GM21723 (cell line): ENCODE measurements around the gene HGF.
"Not testable (repeated sequence)": the region's sequence is repeated elsewhere in the genome, so short reads cannot be mapped to it uniquely, and the experiment has no call there.

Experiments used
- ATAC-seq: cut with Tn5 transposase; IDR thresholded peaks from one replicate; pipeline ENCODE4 v1.9.1; 2021; ENCODE audit warnings: mild to moderate bottlenecking, moderate library complexity; ENCODE audit not compliant: unreplicated experiment

Gene HGF

DNA sequence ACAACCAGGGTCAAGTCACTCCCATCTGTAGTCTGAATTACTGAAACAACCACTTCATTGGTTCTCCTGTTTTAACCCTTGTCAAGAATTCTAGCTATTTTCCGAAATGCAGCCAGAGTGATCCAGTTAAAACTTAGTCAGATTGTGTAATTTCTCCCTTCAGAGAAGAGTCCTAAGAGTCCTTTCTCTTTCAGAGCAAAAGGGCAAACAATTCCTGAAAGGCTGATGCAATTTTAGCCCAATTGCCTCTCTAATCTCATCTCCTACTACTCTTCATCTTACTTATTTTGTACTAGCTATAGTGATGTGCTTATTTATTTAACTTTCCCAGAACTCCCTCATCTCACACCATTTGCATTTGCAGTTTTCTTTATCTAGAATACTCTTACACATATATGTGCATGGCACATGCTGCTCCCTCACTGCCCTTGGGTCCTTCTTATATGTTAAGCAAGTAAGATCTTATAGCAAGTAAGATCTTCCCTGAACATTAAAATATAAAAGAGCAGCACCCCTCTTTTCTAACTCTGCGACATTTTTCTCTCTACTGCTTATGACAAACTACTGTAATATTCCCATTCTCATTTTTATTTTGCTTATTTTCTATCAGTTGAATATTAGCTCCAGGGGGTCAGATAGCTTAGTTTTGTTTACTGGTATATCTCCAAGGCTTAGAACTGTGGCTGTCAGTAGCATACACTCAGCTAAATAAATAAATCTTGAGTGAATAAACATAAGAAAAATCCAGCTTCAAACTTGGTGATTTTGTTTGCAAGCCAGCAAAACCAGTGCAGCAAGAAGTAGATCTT, 44.6 kb downstream of the HGF start:
- ATAC-seq, result no peak

DNA sequence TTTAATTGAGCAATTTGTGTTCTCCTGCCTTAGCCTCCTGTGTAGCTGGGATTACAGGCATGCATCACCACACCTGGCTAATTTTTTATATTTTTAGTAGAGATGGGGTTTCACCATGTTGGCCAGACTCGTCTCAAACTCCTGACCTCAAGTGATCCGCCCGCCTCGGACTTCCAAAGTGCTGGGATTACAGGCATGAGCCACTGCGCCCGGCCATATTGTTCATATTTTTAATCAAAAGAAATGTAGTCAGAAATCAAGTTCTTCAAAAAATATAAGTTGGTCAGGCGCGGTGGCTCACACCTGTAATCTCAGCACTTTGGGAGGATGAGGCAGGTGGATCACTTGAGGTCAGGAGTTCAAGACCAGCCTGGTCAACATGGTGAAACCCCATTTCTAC, 47.6 kb downstream of the HGF start:
- not testable (repeated sequence) for ATAC-seq

DNA sequence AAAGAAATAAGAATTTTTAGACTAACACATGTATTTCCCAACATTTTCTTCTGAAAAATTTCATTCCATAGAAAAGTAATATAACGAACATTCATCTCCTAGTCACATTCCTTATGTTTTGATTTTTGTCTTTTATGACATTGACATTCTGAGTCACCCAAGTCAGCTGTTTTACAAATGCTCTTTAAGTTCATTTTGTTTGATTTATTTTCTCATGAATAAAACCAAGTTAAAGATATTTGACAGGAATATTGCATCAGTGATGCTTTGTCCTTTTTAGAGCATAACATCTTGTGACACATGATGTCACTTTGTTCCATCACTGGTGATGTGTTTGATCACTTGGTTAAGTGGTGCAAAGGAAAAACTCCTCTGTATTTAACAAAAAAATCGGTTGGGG, 48.4 kb downstream of the HGF start:
- no peak for ATAC-seq

DNA sequence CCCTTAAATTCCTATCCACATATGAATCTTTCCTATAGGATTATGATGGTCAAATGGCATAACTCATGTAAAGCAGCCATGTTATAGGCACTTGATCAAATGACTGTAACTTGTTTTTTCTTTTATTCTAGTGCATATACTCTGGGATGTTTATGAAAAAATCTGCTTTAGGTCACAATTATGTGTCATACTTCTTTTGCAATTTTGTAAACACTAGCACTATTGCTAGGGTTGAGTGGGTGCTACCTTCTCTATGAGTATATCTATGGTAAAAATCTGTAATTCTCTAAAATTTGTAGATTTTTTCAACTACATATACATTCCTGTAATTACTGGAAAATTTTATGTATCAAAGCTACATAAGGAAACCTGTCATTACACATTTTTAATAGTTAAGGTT, 50.0 kb downstream of the HGF start:
- ATAC-seq, result no peak

DNA sequence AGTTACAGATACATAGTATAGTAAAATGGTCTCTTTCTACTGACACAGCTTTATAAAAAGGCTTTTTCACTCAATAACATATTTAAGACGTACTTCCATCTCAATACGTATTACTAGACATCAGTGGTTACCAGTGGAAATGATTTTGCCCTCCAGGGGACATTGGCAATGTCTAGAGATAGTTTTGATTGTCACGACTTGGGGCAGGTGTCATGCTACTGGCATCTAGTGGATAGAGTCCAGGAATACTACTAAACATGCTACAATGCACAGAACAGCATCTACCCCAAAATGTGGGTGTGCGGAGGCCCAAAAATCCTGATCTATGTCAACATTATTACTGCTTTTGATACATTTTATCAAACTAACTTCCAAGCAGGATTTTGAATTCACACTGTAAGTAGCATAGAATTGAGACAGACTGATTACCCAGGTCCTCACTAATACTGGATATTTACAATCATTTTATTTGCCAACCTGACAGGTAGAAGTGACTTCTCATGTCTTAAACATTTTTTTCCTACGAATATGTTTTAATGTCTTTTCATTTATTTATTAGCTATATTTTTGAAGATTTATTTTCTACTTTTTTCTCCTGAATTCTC, 53.8 kb downstream of the HGF start:
- ATAC-seq, result no peak

DNA sequence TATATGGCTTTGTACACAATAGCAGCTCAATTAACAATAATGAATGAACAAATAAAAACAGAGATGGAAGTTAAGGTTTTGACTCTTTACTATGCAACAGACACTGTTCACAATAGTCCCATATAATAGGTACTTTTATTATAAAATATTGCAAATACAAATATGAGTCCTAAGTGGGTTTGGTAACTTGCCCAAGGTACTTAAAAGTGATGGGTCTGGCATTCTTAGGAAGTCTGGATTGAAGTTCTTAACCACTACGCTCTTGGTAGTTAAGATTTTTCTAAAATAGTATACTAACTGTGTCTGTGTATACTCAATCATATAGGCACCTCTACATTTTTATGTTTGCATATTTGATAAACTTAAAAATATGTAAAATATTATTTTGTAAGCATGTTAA, 55.5 kb downstream of the HGF start:
- no peak for ATAC-seq

DNA sequence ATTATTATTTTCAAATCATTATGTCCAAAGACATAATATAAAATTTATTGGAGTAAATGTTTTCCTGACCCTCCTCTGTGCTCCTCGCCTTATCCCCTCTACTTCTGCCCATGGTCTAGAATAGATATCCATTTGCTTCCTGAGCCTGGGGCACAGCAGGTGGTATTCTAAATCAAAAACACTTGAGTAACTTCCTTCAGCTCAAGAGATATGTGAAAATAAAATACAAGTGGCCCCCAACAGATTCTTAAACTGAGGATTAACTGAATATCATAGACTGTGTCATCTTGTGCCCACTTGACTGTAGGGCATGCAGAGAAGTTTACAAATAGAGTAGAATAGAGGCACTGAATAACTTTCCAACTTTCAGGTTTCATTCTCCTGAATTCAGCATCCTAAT, 59.1 kb downstream of the HGF start:
- ATAC-seq, result no peak

DNA sequence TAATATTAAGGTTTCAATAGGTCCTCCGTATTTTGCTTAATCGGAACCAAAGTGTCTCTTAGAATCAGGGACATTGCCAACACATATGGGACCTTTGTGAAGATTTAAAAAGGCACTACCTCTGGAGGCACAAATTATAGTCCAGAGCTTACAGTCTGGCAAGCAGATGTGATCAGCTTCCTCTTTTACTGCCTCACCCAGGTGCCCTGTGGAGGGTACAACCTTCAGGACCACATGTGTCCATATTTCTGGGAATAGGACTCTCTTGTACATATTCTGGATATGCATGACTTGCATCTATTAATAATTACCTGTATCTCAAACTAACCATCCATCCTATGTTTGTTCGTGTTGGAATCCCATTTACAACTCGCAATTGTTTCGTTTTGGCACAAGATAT, 60.0 kb downstream of the HGF start:
- no peak for ATAC-seq

DNA sequence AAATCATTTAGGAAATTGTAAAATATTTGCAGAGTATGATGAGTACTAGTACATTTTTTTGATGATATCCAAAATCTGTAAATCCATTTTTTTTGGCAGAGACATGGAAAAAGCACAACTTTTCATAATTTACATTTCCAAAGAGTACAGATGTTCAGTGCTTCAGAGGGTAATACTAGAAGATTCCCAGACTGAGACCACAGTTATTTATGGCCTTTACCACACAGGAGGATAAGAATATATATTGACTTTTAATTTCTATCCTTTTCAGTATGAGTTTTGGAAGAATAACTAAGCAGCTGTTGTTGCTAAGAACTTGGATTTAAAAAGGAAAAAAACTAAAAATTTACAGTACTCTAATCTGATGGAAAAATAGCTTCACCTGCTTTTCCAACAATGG, 61.9 kb downstream of the HGF start:
- no peak for ATAC-seq

DNA sequence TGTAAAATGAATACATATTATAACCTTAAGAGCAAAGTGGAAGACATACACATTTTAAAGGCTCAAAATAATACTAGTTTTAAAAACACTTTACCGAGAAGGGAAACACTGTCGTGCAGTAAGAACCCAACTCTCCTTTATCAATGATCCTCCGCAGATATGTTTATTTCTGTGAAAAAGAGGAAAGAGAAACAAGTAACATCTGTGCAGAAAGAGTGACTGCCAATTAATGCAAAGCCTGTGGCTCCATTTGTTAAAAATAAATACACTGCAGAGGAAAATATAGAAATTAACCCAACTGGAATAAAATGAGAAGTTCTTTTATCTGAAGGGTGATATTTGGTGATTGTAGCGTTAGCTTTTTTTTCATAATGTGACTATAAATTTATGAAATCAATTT, 62.7 kb downstream of the HGF start:
- no peak for ATAC-seq

DNA sequence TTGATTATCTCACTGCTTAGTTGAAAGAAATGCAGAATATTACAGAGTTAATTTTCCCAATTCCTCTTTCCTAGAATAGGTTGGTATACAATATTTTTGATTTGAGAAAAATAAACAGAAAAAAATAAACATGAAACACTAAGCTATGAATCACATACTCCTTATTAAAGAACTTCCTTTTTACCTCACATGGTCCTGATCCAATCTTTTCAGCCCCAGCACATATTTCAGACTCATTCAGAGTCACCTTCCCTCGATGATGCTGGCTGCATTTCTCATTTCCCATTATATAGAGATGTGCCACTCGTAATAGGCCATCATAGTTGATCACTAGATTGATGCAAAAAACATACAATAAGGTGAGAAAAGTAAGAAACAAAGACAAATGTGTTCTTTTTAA, 64.6 kb downstream of the HGF start:
- no peak for ATAC-seq

DNA sequence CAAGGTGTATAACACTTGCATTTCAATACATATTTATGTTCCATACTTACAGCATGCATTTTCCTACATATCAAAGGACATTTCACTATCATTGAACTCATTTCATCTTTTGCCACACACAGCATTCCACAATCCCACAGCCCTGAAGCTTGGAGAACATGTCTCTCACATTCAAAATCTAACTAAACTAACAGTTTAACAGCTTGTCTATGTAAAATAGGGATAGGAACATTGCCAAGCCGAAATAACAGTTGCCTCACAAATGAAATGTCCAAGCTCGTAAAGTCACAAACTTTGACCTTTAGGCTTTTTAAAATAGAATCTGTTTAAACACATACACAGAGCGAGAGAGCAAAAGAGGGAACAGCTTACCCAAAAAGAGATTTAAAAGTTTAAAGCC, 65.3 kb downstream of the HGF start:
- no peak for ATAC-seq

DNA sequence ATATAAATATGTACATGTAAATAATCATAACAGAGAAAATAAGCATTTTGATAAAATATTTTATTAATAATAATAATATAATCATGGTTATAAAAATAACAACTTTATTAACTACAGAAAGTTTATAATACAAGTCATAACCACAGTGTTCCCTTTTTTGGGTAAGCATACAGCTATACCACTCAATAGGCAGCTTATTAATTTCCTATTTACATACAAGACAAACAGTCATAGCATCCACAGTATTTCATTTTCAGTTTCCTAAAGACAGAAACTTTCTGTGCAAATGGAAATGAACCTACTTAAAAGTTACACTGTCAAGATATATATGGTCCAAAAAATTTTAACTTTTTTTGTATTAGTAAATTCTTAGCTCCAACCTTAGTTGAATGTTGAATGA, 70.9 kb downstream of the HGF start:
- no peak for ATAC-seq

DNA sequence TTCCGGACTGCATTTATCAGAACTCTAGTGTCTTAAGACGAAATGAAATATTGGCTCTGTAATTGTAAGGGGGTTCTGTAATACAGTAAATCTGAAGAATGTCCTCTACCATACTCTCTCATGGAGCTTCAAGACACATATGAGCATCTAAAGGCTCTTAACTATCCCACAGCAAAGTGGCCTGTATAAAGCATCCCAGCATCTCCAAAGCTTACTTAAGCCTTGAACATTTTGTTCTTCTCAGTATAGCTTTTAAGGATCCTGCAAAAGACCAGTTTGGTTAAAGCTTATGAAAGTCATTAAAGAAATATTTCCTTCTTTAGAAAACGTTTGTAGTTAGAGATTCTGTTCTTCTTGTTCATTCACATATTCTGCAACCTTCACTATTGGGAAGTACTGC, 75.1 kb downstream of the HGF start:
- ATAC-seq, result no peak

DNA sequence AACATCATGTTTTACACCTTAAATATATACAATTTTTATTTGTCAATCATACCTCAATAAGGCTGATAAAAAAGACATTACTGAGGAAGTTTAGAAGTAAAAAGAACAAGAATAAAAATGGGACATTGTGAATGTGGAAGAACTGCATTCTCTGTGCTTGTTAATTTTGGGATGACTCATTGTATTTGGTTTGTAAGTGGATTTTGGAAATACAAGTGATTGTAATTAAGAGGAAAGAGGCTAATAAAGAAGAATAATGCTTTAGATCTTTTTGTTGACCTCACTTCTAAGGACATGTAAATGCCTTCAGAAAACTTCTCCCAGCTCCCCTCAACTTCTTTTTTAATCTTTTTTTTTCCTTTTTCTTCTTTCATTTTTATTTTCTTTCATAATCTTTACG, 76.0 kb downstream of the HGF start:
- no peak for ATAC-seq

DNA sequence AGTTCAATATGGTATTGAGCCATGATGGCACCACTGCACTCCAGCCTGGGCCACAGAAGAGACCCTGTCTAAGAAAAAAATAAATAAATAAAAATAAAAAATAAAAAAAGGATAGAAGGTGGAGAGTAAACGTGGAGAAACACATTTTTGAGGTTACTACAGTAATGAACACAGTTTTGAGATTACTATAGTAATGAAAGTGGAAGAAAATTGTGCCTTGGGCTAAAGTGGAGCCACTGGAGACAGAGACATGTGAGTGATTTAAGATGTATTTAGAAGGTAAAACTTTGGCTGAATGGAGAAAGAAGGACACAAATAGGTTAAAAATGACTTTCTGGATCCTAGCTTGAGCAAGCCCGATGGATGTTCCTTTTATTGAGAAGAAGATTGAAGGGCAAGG, 76.8 kb downstream of the HGF start:
- ATAC-seq, result no peak

DNA sequence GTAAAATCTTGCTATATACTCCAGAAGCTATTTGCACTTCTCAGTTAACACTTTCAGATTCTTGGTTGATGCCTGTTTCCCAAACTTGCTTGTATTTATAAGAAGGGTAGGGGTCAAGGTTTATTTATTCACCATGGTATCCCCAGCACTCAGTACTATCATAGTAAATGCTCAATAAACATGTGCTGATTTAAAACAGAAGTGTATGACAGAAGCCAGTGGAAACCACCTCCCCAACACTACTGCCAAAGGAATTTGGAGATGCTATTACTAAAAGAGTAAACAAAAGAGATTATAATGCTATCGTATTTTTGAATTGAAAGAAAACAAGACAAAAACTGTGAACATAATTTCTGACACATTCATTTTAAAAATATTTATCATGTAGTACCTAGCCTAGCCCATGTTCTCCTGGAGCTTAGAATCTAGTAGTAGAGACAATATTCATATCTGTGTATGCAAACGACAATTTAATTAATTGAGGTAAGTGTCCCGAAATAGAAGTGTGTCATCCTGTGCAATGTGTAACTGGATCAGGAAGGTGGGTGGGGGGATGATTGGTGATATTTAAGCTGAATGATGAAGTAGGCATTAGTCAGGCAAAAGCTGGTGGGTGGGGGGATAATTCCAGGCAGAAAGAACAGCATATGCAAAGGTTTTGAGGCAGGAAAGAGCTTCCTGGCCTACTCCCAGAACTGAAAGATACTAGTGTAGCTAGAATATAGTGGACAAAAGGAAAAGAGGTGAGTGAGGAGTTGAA, 77.5 kb downstream of the HGF start:
- ATAC-seq, result no peak

DNA sequence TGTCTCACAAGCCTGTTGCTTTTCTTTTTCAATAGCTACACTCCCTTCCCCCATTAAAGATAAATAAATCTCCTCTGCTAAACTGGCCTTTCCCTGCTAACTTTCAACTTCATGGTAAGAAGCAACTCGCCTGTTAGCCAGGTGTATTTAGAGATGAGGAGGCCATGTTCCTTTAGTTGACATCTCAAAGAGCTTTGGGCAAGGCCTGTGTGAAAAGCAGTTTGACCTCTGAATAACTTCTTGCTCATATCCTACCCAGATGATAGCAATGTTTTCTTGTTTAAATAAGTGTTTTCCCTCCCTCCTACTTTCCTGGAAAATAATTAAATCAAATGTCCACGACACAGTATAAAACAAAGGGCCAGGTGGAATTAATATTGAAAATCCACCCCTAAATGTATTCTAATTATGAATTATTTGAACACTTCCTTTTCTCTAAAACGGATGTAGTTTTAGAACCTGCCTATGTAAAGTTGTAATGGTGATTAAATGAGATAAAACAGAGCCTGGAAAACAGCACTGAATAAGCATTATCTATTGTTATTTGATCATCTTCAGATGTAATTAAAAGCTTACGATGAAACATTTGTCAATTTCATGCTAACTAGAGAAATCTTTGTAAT, 78.5 kb downstream of the HGF start:
- no peak for ATAC-seq

DNA sequence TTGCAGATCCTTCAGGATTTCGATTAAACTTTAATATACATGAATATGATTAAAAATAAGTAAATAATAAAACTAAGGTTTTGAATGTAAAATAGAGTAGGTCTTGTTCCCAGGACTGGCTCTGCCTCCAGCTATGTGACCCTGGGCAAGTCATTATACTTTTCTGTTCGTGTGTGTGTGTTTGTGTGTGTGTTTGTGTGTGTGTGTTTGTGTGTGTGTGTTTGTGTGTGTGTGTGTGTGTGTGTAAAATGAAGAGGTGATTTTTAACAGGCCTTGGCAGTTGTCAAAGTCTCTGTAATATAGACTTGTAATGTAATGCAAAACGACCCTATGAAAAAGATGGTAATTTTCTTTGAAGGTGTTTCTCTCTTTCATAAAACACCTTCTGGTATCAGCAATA, 79.2 kb downstream of the HGF start:
- no peak for ATAC-seq

DNA sequence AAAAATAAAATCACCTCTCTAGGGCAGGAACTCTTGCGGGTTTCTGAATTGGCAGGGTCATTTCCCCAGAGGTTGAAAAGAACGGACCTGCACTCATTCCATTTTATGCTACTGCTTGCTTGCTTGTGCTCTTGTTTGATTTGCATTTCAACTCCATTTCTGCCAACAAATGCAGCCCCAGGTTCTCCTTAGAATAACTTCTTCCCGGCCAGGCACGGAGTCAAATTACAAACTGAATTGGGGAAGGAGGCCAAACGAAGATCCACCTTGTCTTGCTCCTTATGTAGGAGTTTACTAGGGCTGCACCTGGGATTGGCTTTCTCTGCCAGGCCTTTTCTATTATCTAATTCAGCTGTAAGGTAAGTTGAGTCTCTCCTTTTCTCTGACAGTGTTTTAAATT, 79.6 kb downstream of the HGF start:
- ATAC-seq, result no peak

DNA sequence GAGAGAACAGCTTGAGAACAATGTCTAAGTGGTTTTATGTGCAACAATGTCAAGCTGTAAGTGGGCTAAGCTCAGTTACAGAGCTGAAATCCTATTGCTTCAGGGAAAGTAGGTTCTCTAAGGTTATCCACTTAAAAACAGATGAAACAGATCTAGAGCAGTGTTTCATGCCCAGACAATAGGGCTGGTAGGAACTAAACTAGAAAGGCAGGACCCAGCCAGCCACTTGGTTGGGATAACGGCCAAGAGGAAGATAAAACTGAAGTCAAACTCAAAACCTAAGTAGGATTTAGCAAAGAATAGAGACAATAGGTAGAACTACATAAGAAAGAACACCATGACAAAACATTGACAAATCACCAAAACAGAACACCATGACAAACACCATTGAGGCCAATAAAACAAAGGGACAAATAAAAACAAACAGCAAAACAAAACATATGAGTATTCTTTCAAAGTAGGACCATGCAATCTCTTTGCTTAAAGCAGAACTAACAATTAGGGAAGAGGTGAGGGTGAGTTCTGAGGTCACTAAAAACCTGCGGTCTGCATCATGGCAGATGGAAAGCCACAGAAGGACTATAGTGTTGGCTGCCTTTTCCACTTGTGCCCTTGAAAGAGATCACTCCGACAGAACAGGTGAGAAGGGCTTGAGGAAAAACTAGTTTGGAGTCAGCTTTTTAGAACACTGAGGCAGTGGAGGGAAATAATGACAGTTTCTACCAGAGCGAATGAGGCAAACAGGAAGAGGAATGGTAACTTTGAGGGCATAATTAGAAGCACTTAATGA, 81.0 kb downstream of the HGF start:
- ATAC-seq, result no peak
